Stimulated activated CD4-positive, alpha-beta T cell treated with anti-CD3 and anti-CD28 coated beads, Interleukin-4, amount 100 ng/mL, for 24 hours (primary cell): Measurements from ENCODE around the gene BCL2.
"Not testable (repeated sequence)": the region's sequence is repeated elsewhere in the genome, so short reads cannot be mapped to it uniquely, and the experiment has no call there.

Experiments used
- DNase-seq: peaks from one replicate; pipeline ENCODE4 v3.0.0-alpha.2; 2020

BCL2 gene

GRCh38 chr18:63229971-63230370 lies 89.6 kb downstream of the BCL2 start:
- DNase-seq, result no peak

- no peak for DNase-seq
Observed at GRCh38 chr18:63225434-63225833, 94.1 kb downstream of the BCL2 start.

- peak; percentile 69 for DNase-seq
Observed at GRCh38 chr18:63224630-63225029, 94.9 kb downstream of the BCL2 start.

DNA sequence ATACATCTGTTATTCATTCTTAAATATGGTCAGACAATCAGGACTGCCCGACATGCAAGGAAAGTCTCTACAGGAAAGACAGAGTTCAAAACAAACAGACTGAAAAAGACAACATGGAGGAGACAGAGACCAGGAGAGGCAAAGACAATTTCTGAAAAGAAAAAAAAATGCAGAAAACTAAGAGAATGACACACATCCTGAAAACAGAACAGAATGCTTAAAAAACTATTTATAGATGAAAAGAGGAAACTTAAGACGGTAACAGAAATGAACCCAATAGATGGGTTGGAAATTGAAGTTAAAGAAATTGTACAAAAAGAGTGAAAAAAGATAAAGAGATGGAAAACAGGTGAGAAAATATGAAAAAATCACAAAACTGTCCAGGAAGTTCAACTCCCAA lies 95.7 kb downstream of the BCL2 start:
- DNase-seq, result no peak

- no peak for DNase-seq
Observed at GRCh38 chr18:63220903-63221302, 98.7 kb downstream of the BCL2 start.

DNA sequence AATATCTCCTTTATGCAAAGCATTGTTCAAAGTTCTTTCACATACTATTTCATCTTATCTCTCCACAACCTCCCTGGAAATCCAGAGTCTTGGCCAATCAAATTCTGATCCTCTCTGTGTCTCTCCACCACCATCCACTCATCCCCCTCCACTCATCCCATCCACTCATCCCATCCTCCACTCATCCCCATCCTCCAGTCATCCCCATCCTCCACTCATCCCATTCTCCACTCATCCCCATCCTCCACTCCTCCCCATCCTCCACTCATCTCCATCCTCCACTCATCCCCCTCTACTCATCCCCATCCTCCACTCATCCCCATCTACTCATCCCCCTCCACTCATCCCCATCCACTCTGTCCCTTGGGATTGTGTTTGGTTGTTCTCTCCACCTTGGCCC lies 101.1 kb downstream of the BCL2 start:
- no peak for DNase-seq

DNA sequence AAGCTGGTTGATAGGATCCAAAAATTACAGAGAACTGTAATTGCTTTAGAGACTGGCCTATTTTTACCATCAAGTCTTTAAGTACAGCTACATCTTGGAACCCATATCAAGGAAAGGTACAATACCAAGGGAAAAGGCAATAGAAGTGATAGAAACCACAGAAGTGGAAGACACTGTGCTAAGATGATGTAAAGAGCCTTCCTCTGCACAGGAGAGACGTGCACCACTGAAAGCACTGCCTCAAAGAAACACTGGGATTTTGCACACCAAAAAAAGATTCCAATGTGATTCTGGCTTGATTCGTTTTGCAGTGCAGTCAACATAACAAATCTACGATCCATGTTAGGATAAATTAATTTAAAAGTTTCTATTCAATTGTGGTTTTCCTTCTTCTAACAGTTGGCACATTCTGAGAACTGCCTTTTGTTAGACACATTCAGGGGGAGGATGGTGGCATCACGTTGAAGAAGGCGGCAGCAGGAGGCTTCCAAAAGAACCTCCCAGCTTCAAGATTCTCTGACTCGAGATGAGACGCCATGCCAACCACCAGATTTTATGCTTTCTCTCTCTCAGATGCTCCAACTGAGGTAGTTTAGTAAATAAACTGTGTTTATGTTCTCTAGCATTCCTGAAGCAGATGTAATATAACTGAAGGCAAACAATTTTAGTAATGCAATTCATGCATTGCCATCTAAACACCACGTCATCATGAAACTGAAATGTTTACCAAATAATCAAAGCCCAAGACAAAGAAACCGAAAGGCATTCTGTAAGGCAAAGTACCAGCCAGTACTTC lies 102.9 kb downstream of the BCL2 start:
- DNase-seq, result no peak

GRCh38 chr18:63213936-63214671 lies 105.5 kb downstream of the BCL2 start:
- DNase-seq, result no peak

- peak; percentile 46 for DNase-seq
Observed at GRCh38 chr18:63213331-63213900, 106.2 kb downstream of the BCL2 start.

GRCh38 chr18:63210521-63210920 lies 109.0 kb downstream of the BCL2 start:
- DNase-seq, result no peak

- no peak for DNase-seq
Observed at GRCh38 chr18:63208676-63209075, 110.9 kb downstream of the BCL2 start.

DNA sequence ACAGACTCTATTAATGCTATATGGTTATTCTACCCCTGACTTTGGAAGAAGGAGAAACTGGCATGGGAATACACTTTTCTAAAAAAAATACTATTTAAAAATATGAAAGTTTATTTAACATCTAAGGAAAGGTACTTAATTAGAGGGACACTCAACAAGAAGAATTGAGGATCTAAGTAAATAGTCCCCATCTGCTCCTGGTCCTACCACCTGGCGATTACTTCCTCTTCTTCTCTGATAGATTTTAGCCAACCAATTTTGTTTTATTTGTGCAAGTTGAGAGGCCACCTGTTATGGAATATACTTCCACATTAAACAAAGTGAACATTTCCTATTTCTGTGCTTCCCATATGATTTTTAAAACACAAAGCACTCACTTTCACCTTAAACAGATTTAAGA lies 111.7 kb downstream of the BCL2 start:
- no peak for DNase-seq

DNA sequence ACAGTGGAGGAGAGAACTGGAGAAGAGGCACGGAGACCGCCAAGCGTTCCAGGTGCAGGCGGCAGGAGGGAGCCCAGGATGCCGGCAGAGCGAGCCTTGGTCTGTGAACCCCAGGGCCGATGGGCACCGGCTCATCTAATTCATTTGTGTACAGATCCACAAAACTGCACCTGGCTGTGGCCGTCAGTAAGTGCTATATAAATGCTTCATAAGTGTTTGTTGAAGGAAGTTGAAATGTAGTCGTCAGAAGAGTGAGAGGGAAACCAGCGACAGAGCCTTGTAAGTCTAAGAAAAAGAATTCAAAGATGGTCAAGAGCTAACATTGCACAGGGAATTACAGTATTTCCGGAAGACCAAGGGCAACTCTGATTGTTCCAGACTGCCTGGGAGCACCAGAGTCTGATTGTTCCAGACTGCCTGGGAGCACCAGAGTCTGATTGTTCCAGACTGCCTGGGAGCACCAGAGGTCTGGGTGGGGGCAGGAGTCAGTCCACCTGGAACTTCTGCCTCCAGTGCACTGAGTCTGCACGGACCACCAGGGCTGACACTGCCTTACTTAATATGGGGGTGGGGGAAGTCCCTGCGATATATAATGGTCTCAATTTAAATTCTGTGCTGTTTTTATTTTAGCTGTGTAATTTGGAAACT lies 112.3 kb downstream of the BCL2 start:
- peak; percentile 38 for DNase-seq

GRCh38 chr18:63206433-63207142 lies 113.0 kb downstream of the BCL2 start:
- no peak for DNase-seq

GRCh38 chr18:63205791-63206252 lies 113.7 kb downstream of the BCL2 start:
- DNase-seq, result no peak

GRCh38 chr18:63203497-63203896 lies 116.1 kb downstream of the BCL2 start:
- no peak for DNase-seq

DNA sequence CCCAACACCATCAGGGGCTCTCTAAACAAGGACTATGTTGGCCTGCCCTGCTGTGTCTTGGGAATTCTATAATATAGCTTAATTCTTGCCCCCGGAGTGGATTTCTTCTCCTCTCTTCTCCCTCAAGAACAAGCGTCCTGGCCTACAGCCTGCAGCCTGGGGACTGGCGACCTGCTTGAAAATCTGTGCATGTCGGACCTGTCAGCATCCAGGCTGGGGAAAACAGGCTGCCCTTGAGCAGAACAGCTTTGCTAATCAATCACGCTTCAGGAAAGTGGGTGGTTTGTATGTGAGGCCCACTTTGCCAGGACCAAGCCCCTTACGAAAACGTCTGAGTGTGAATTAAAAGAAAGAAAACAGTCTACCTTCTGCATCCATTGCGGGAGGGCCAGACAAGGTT lies 116.7 kb downstream of the BCL2 start:
- no peak for DNase-seq

GRCh38 chr18:63201456-63201855 lies 118.1 kb downstream of the BCL2 start:
- not testable (repeated sequence) for DNase-seq

GRCh38 chr18:63199743-63200241 lies 119.8 kb downstream of the BCL2 start:
- peak; percentile 53 for DNase-seq

GRCh38 chr18:63198868-63199742 lies 120.5 kb downstream of the BCL2 start:
- DNase-seq, result no peak

GRCh38 chr18:63198098-63198760 lies 121.3 kb downstream of the BCL2 start:
- no peak for DNase-seq
